ENCODE results near the gene NKIRAS2.
"Not testable (repeated sequence)": the region's sequence is repeated elsewhere in the genome, so short reads cannot be mapped to it uniquely, and the experiment has no call there.

NKIRAS2 gene

DNA sequence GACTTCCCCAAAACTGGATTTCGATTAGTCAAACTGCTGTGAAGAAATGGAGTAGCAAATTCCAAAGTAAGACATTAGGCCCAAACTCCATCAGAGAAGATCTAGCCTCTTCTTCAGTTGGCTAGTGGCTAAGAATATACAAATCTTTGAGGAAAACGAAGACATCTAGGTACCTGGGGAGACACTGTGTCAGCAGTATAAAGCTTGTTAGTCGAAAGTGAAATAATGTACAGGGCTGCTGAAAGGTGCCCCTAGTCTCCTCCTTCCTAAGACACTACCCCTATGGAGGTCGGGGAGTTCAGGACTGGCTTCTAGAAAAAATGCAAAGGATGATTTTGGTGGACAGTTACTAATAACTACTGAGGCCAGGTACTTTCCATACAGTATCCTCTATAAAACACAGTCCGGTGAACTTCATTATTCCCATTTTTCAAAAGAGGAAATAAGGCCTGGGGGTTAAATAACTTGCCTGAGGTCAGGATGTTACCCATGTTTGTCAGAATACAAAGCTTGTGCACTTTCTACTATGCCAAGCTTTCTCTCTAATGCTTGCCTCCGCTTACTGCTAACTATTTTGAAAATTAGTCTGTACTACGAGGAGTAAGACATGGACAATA is 17.6 kb upstream of the NKIRAS2 start:
- Mint-ChIP-seq H3K9me3 (no peaks in the 10 kb centered on the region), H3K36me3 (ENCODE audit: low read depth) (peaks cover 45% of the 10 kb centered on the region)

DNA sequence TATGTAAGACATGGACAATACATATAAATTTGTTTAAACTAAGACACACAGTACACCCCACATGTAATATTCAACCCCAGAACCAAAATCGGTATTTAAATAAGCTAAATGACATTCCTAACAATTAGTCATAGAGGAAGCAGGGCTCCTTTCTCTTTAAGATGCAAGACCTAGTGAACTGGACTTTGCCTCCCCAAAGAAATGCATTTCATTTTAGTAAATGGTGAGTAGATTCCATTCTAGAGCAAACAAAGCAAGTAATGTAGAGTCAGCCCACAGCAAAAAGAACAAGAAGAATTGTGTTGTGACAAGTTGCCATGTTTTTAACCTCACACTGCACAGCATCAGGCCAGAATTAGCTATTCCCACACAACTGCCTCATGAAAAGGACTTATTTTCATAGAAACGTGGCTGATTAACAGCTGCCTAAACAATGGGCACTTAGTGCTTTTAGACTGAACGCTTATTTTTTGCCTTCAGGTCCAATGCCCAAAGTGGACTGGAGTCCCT is 17.0 kb upstream of the NKIRAS2 start:
- H3K4me1 Mint-ChIP-seq = no peaks in the 10 kb centered on the region
- no peaks in the 10 kb centered on the region for H3K9me3 Mint-ChIP-seq

More for the DNA sequence above, 17.6 kb upstream of the NKIRAS2 start:
- Mint-ChIP-seq H3K4me1 (no peaks in the 10 kb centered on the region), H3K27me3 (ENCODE audit: low read depth) (no peaks in the 10 kb centered on the region), H3K4me3 (no peak overlapping the region), H3K27ac (peak overlapping the region; percentile 32 to 65 (median 38))
- TF ChIP-seq, protein P1, sequence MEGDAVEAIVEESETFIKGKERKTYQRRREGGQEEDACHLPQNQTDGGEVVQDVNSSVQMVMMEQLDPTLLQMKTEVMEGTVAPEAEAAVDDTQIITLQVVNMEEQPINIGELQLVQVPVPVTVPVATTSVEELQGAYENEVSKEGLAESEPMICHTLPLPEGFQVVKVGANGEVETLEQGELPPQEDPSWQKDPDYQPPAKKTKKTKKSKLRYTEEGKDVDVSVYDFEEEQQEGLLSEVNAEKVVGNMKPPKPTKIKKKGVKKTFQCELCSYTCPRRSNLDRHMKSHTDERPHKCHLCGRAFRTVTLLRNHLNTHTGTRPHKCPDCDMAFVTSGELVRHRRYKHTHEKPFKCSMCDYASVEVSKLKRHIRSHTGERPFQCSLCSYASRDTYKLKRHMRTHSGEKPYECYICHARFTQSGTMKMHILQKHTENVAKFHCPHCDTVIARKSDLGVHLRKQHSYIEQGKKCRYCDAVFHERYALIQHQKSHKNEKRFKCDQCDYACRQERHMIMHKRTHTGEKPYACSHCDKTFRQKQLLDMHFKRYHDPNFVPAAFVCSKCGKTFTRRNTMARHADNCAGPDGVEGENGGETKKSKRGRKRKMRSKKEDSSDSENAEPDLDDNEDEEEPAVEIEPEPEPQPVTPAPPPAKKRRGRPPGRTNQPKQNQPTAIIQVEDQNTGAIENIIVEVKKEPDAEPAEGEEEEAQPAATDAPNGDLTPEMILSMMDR (IDR thresholded peaks at IDR 0.05; ENCODE audit: unreplicated experiment in 3 of 3) = no peak

DNA sequence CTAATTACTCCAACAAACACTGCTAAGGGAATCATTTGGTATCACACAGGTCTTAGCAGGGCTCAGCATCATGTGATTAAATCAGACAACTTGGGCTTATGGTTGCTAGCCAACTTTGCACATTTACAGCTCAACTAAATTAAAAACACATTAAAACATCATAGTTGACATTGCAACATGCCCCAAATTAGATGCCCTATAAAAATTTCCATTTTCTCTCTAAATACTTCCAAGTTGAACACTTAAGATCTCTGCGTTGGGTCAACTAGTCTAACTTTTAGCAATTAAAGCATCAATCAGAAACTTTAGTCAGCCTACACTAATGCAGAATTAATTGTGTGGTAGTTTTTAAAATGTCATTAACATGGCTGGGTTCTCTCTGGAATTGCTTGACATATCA is 14.7 kb upstream of the NKIRAS2 start:
- Mint-ChIP-seq H3K36me3 (ENCODE audit: low read depth) (peaks cover 39% of the 10 kb centered on the region), H3K27ac (peak overlapping the region in 1 of 3 experiments; percentile 35), H3K4me3 (no peak overlapping the region), H3K27me3 (ENCODE audit: low read depth) (no peaks in the 10 kb centered on the region), H3K9me3 (no peaks in the 10 kb centered on the region), H3K4me1 (peaks cover 7% of the 10 kb centered on the region)
- TF ChIP-seq, protein P1 (IDR thresholded peaks at IDR 0.05; ENCODE audit: unreplicated experiment in 3 of 3) = no peak

More for the DNA sequence above, 17.0 kb upstream of the NKIRAS2 start:
- Mint-ChIP-seq H3K27me3 (ENCODE audit: low read depth) (no peaks in the 10 kb centered on the region), H3K27ac (peak overlapping the region; percentile 32 to 65 (median 38)), H3K4me3 (no peak overlapping the region), H3K36me3 (ENCODE audit: low read depth) (peaks cover 41% of the 10 kb centered on the region)
- TF ChIP-seq, protein P1 (IDR thresholded peaks at IDR 0.05; ENCODE audit: unreplicated experiment in 3 of 3) = no peak

DNA sequence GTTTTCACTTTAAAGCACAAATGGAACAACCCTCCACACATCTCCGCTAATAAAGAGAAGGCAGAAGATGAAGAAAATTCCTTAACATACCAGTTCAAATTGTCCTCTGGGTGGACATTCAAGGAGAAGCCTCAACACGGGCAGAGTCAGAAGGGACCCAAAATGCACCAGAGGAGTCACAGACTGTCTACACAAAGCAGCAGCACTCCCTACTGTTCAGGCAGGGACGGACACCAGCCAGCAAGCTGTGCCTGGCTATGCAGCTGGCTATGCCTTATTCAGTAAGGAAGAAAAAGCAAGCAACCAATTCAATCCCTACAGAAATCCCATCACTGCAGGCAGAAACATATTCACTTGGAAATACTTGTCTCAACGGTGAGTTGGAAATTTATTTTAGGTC is 10.7 kb upstream of the NKIRAS2 start:
- H3K27ac Mint-ChIP-seq = peak overlapping the region in 2 of 3 experiments; percentile 9 to 58
- H3K36me3 Mint-ChIP-seq (ENCODE audit: low read depth) = peaks cover 21% of the 10 kb centered on the region
- H3K27me3 Mint-ChIP-seq (ENCODE audit: low read depth) = no peaks in the 10 kb centered on the region
- H3K4me3 Mint-ChIP-seq = no peak overlapping the region
- TF ChIP-seq, protein P1 (IDR thresholded peaks at IDR 0.05; ENCODE audit: unreplicated experiment in 3 of 3) = no peak
- no peaks in the 10 kb centered on the region for H3K9me3 Mint-ChIP-seq
- peaks cover 25% of the 10 kb centered on the region for H3K4me1 Mint-ChIP-seq

DNA sequence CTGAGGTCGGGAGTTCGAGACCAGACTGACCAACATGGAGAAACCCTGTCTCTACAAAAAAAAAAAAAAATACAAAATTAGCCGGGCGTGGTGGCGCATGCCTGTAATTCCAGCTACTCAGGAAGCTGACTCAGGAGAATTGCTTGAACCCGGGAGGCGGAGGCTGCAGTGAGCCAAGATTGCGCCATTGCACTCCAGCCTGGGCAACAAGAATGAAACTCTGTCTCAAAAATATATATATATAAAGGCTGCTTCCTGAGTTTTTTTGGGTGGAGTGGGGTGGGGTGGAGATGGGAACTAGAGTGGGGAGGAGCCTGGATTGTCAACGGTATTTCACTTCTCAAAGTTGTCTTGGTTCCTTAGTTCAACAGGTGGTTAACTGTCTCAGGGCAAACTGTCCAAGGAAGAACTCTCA is 9.6 kb upstream of the NKIRAS2 start:
- not testable (repeated sequence) for H3K27me3 Mint-ChIP-seq (ENCODE audit: low read depth); H3K27ac Mint-ChIP-seq; H3K9me3 Mint-ChIP-seq; H3K4me3 Mint-ChIP-seq
- Mint-ChIP-seq H3K4me1 (peaks cover 25% of the 10 kb centered on the region), H3K36me3 (ENCODE audit: low read depth) (peaks cover 21% of the 10 kb centered on the region)

DNA sequence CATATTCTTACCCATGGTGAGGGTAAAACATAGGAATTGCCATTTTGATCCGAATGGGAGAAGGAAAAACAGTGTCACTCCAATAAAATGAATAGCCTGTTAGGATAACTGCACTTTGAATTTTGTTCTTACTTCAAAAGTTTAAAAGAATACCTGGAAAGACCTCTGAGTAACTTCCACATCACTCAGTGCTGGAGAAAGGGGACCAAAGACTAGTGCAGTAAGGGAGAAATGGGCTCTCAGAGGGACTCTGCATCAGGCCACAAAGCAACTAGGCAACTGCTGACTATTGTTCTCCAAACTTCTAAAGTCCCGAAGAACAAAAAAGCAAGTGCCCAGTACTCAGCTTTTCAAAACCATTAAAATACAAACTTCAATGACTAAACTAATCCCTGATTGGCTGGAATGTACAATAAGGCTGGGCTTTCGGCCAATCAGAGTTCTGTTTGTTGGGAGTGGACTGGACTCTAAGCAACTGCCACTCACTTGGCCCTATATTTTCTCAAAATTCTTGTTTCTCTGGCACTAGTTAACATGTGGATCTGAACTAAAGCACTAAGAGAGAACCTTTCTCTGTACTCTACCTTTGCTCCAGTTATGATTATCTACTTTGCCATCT is 8.9 kb upstream of the NKIRAS2 start:
- H3K27me3 Mint-ChIP-seq (ENCODE audit: low read depth) = no peaks in the 10 kb centered on the region
- peaks cover 21% of the 10 kb centered on the region for H3K36me3 Mint-ChIP-seq (ENCODE audit: low read depth)
- no peaks in the 10 kb centered on the region for H3K9me3 Mint-ChIP-seq
- TF ChIP-seq, protein P1 (IDR thresholded peaks at IDR 0.05; ENCODE audit: unreplicated experiment in 3 of 3) = no peak
- H3K27ac Mint-ChIP-seq = peak overlapping the region in 1 of 3 experiments; percentile 9
- H3K4me3 Mint-ChIP-seq = no peak overlapping the region
- H3K4me1 Mint-ChIP-seq = peaks cover 29% of the 10 kb centered on the region

DNA sequence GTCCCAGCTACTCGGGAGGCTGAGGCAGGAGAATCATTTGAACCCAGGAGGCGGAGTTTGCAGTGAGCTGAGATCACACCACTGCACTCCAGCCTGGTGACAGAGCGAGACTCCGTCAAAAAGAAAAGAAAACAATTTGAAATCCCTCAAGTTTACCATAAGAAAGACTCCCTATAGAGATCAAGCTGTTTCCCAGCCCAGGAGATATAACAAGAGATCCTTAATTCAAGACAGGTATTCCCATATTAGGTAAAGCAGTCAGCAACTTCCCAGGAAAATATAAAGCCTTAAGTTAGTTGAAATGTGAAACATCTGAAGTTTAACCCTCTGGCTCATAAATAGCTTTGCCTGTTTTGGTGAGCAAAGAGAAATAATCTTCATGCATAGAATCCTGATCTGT is 7.5 kb upstream of the NKIRAS2 start:
- Mint-ChIP-seq H3K27ac (peak overlapping the region in 1 of 3 experiments; percentile 17), H3K36me3 (ENCODE audit: low read depth) (peaks cover 16% of the 10 kb centered on the region), H3K4me1 (peaks cover 33% of the 10 kb centered on the region)
- H3K4me3 Mint-ChIP-seq; H3K9me3 Mint-ChIP-seq; H3K27me3 Mint-ChIP-seq (ENCODE audit: low read depth): not testable (repeated sequence)

DNA sequence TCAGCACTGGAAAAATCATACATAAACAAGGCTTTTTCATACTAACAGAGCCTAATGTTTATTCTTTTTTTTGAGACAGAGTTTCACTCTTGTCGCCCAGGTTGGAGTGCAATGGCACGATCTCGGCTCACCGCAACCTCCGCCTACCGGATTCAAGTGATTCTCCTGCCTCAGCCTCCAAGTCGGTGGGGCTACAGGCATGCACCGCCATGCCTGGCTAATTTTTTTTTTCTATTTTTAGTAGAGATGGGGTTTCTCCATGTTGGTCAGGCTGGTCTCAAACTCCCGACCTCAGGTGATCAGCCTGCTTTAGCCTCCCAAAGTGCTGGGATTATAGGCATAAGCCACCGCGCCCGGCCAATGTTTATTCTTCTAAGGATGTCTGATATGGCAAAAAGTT is 6.2 kb upstream of the NKIRAS2 start:
- Mint-ChIP-seq H3K4me1 (peaks cover 43% of the 10 kb centered on the region), H3K27ac (peak overlapping the region in 2 of 3 experiments; percentile 74 to 86), H3K4me3 (peak overlapping the region in 2 of 3 experiments; percentile 52 to 56), H3K36me3 (ENCODE audit: low read depth) (peaks cover 16% of the 10 kb centered on the region)
- H3K27me3 Mint-ChIP-seq (ENCODE audit: low read depth); H3K9me3 Mint-ChIP-seq: not testable (repeated sequence)
